Cardiac muscle cell (in vitro differentiated cells and primary cell): ENCODE results near the gene ITGA3. TPM values are rescaled to one million over a fixed set of nuclear protein-coding genes. Genes with fewer than 3 reads are reported as not detected.

Source experiments
- DNase-seq, 2 donors: peaks; one replicate each; pipeline versions ENCODE4 v3.0.0 to v3.0.0-alpha.2; 2010 to 2017; ENCODE audit warnings: low read depth in 1 of 2, low spot score in 1 of 2
- H3K27ac ChIP-seq: fragments of 200-600 bp; sonication (generic); 2 replicates; pipeline ENCODE4 v1.5.1; 2016
- H3K27me3 ChIP-seq: fragments of 200-600 bp; sonication (generic); 2 replicates; pipeline ENCODE4 v1.6.0; 2016; ENCODE audit warnings: control low read depth
- H3K36me3 ChIP-seq: fragments of 200-600 bp; sonication (generic); 2 replicates; pipeline ENCODE4 v1.5.1; 2016; ENCODE audit warnings: control low read depth
- H3K4me1 ChIP-seq: fragments of 200-600 bp; sonication (generic); 2 replicates; pipeline ENCODE4 v1.8.1; 2017; ENCODE audit warnings: low read depth, mild to moderate bottlenecking, mixed run types
- H3K4me3 ChIP-seq: fragments of 200-600 bp; sonication (generic); 2 replicates; pipeline ENCODE4 v1.5.1; 2016; ENCODE audit warnings: mild to moderate bottlenecking
- H3K9me3 ChIP-seq: fragments of 200-600 bp; sonication (generic); 2 replicates; pipeline ENCODE4 v1.5.1; 2017; ENCODE audit warnings: low read depth, mild to moderate bottlenecking, control low read depth
- CTCF ChIP-seq: IDR thresholded peaks from 2 replicates; pipeline ENCODE4 v1.5.1; 2012; ENCODE audit warnings: low read depth, mild to moderate bottlenecking, low read length
- polyA plus RNA-seq: library from polyadenylated mRNA; unstranded; fragments of >200 nt; fragmentation: Nextera tagmentation; extraction: Ambion mirVana; gene quantifications from 2 replicates; pipeline ENCODE4 v1.2.1, GENCODE V29; 2016
- total RNA-seq: library from RNA; depleted of rRNA; stranded (reverse); fragments of >200 nt; gene quantifications from 2 replicates; pipeline ENCODE4 v1.2.3, GENCODE V29; 2016

ITGA3 gene
- total and polyA plus RNA-seq, 2 experiments from 2014 or later = 20.5 to 41.9 TPM

- Histone ChIP-seq H3K4me1 (peaks cover 10% of the 10 kb centered on the region), H3K9me3 (no peaks in the 10 kb centered on the region), H3K4me3 (peak overlapping the region; percentile 72), H3K27me3 (no peaks in the 10 kb centered on the region), H3K27ac (no peak overlapping the region), H3K36me3 (peaks cover 6% of the 10 kb centered on the region)
- DNase-seq = no peak
- TF ChIP-seq CTCF = no peak
Measured at GRCh38 chr17:50096092-50096491, 40.2 kb downstream of the ITGA3 start.

GRCh38 chr17:50096758-50097157 is 40.8 kb downstream of the ITGA3 start:
- H3K4me1 ChIP-seq = peaks cover 16% of the 10 kb centered on the region
- no peaks in the 10 kb centered on the region for H3K27me3 ChIP-seq
- no peak overlapping the region for H3K27ac ChIP-seq
- no peaks in the 10 kb centered on the region for H3K9me3 ChIP-seq
- no peak for TF ChIP-seq CTCF
- peaks cover 6% of the 10 kb centered on the region for H3K36me3 ChIP-seq
- H3K4me3 ChIP-seq = no peak overlapping the region
- no peak for DNase-seq

GRCh38 chr17:50097455-50097854 is 41.5 kb downstream of the ITGA3 start:
- no peak for TF ChIP-seq CTCF
- H3K9me3 ChIP-seq = no peaks in the 10 kb centered on the region
- no peak overlapping the region for H3K27ac ChIP-seq
- DNase-seq = no peak
- peaks cover 6% of the 10 kb centered on the region for H3K36me3 ChIP-seq
- peaks cover 23% of the 10 kb centered on the region for H3K4me1 ChIP-seq
- no peaks in the 10 kb centered on the region for H3K27me3 ChIP-seq
- no peak overlapping the region for H3K4me3 ChIP-seq

GRCh38 chr17:50097926-50098325 is 42.0 kb downstream of the ITGA3 start:
- TF ChIP-seq CTCF = no peak
- Histone ChIP-seq H3K9me3 (no peaks in the 10 kb centered on the region), H3K4me3 (no peak overlapping the region), H3K27ac (no peak overlapping the region), H3K27me3 (no peaks in the 10 kb centered on the region), H3K36me3 (peaks cover 6% of the 10 kb centered on the region), H3K4me1 (peaks cover 25% of the 10 kb centered on the region)
- no peak for DNase-seq

GRCh38 chr17:50098583-50098982 is 42.7 kb downstream of the ITGA3 start:
- DNase-seq = no peak
- Histone ChIP-seq H3K9me3 (no peaks in the 10 kb centered on the region), H3K27me3 (no peaks in the 10 kb centered on the region), H3K4me1 (peaks cover 25% of the 10 kb centered on the region), H3K4me3 (no peak overlapping the region), H3K27ac (no peak overlapping the region), H3K36me3 (peaks cover 6% of the 10 kb centered on the region)
- no peak for TF ChIP-seq CTCF

- peaks cover 6% of the 10 kb centered on the region for H3K36me3 ChIP-seq
- no peak for DNase-seq
- H3K9me3 ChIP-seq = no peaks in the 10 kb centered on the region
- no peak overlapping the region for H3K4me3 ChIP-seq
- no peak for TF ChIP-seq CTCF
- no peak overlapping the region for H3K27ac ChIP-seq
- H3K4me1 ChIP-seq = peaks cover 25% of the 10 kb centered on the region
- H3K27me3 ChIP-seq = no peaks in the 10 kb centered on the region
Measured at GRCh38 chr17:50099003-50099402, 43.1 kb downstream of the ITGA3 start.
